Mesothelial cell of epicardium (in vitro differentiated cells): ENCODE measurements around the gene SLC6A3. TPM values are rescaled to one million over a fixed set of nuclear protein-coding genes. Genes with fewer than 3 reads are reported as not detected.

Experiments used
- DNase-seq, 2 experiments: peaks; one replicate each; pipeline ENCODE4 v3.0.0; 2021; ENCODE audit warnings: low spot score in 2 of 2; ENCODE audit not compliant: unreplicated experiment in 2 of 2
- H3K27ac Mint-ChIP-seq: 2 replicates; pipeline ENCODE4 v1.8.0; 2021; ENCODE audit warnings: mixed read lengths
- H3K27me3 Mint-ChIP-seq: 2 replicates; pipeline ENCODE4 v1.8.0; 2021; ENCODE audit warnings: low read depth, mixed read lengths
- H3K36me3 Mint-ChIP-seq: 2 replicates; pipeline ENCODE4 v1.8.0; 2021; ENCODE audit warnings: mixed read lengths
- H3K4me1 Mint-ChIP-seq: 2 replicates; pipeline ENCODE4 v1.8.0; 2021; ENCODE audit warnings: mixed read lengths
- H3K4me3 Mint-ChIP-seq: 2 replicates; pipeline ENCODE4 v1.8.0; 2021; ENCODE audit warnings: mild to moderate bottlenecking, moderate library complexity, mixed read lengths
- H3K9me3 Mint-ChIP-seq: 2 replicates; pipeline ENCODE4 v1.8.0; 2021; ENCODE audit warnings: mixed read lengths
- total RNA-seq: library from RNA; stranded (reverse); gene quantifications from 3 replicates; pipeline ENCODE4 v1.2.1, GENCODE V29; 2021
- TF ChIP-seq, protein P1 (sequence below): fragments of 200-600 bp; sonication (generic); IDR thresholded peaks from one replicate; pipeline ENCODE4 v1.5.0; 2021; ENCODE audit warnings: antibody characterized with exemption; ENCODE audit not compliant: unreplicated experiment

The SLC6A3 gene
- total RNA-seq, 1 donor from 2014 or later, result 0.04 TPM

DNA sequence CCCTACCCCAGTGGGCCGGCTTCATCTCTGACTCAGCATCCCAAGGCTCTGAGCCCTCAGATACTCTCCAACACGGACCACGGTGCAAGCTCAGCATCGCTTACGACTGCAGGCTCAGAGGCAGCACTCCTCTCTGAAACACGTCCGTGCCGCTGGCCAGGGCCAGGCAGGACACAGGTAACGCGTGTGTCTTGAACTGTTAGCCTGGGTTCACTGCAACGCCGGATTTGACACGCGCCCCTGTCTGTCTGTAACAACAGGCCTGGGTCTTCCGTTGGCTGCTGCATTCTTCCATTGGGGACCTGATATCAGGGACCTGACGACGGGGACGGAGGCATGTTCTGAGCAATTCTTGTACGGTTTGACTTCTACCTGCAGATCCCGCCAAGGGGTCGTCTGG, 6.4 kb downstream of the SLC6A3 start:
- Mint-ChIP-seq H3K4me3 (no peak overlapping the region), H3K27ac (no peak overlapping the region), H3K36me3 (no peaks in the 10 kb centered on the region), H3K27me3 (peaks cover 66% of the 10 kb centered on the region), H3K9me3 (peaks cover 22% of the 10 kb centered on the region), H3K4me1 (no peaks in the 10 kb centered on the region)
- DNase-seq, result no peak
- TF ChIP-seq, protein P1, sequence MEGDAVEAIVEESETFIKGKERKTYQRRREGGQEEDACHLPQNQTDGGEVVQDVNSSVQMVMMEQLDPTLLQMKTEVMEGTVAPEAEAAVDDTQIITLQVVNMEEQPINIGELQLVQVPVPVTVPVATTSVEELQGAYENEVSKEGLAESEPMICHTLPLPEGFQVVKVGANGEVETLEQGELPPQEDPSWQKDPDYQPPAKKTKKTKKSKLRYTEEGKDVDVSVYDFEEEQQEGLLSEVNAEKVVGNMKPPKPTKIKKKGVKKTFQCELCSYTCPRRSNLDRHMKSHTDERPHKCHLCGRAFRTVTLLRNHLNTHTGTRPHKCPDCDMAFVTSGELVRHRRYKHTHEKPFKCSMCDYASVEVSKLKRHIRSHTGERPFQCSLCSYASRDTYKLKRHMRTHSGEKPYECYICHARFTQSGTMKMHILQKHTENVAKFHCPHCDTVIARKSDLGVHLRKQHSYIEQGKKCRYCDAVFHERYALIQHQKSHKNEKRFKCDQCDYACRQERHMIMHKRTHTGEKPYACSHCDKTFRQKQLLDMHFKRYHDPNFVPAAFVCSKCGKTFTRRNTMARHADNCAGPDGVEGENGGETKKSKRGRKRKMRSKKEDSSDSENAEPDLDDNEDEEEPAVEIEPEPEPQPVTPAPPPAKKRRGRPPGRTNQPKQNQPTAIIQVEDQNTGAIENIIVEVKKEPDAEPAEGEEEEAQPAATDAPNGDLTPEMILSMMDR, result no peak

DNA sequence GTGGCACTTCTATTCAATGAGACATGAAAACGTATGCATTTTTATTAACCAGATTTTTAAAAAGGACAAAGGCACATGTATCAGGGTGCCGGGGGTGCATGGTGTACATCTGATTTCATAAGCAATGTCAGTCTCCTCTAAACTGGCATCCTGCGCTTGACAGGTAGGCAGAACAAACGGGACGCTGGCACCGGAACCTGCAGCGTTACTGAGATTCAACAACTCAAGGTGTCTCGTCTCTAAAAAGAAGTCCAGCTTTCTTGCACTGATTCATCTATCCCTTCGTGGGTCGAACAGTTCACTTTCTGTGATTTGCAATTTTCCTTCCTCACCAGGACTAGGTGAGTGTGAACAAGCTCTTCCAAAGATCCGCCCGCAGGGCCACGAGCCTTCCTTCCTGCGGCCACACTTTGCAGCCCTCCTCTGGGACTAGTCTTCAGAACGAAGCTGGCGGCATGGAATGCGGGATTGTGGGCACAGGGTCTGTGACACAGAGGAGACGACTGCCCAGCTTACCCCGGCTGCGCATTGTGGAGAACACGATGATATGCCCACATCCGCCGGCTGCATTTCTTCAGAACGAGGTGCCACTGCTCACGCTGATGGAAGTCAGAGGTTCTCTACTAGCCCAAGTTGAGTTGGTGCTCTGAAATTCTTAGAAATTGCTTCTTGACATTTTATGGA, 7.2 kb downstream of the SLC6A3 start:
- TF ChIP-seq, protein P1, result no peak
- DNase-seq, result no peak
- Mint-ChIP-seq H3K27me3 (peaks cover 57% of the 10 kb centered on the region), H3K9me3 (peaks cover 29% of the 10 kb centered on the region), H3K4me3 (no peak overlapping the region), H3K4me1 (no peaks in the 10 kb centered on the region), H3K36me3 (no peaks in the 10 kb centered on the region), H3K27ac (no peak overlapping the region)

GRCh38 chr5:1437226-1437829, 7.9 kb downstream of the SLC6A3 start:
- TF ChIP-seq, protein P1, result no peak
- no peaks in the 10 kb centered on the region for H3K4me1 Mint-ChIP-seq
- H3K27ac Mint-ChIP-seq, result no peak overlapping the region
- peaks cover 50% of the 10 kb centered on the region for H3K27me3 Mint-ChIP-seq
- no peak overlapping the region for H3K4me3 Mint-ChIP-seq
- no peak for DNase-seq
- peaks cover 34% of the 10 kb centered on the region for H3K9me3 Mint-ChIP-seq
- no peaks in the 10 kb centered on the region for H3K36me3 Mint-ChIP-seq

GRCh38 chr5:1436681-1437080, 8.6 kb downstream of the SLC6A3 start:
- Mint-ChIP-seq H3K36me3 (no peaks in the 10 kb centered on the region), H3K9me3 (peaks cover 35% of the 10 kb centered on the region), H3K4me3 (no peak overlapping the region), H3K4me1 (no peaks in the 10 kb centered on the region), H3K27me3 (peaks cover 44% of the 10 kb centered on the region), H3K27ac (no peak overlapping the region)
- TF ChIP-seq, protein P1, result no peak
- DNase-seq, result no peak

- Mint-ChIP-seq H3K4me3 (no peak overlapping the region), H3K4me1 (no peaks in the 10 kb centered on the region), H3K27me3 (peaks cover 37% of the 10 kb centered on the region), H3K36me3 (no peaks in the 10 kb centered on the region), H3K9me3 (peaks cover 35% of the 10 kb centered on the region), H3K27ac (no peak overlapping the region)
- TF ChIP-seq, protein P1, result no peak
- no peak for DNase-seq
Measured at GRCh38 chr5:1436036-1436435, 9.2 kb downstream of the SLC6A3 start.
